RWPE1 (cell line): Measurements from ENCODE around the gene MRRF.

Experiments
- CTCF ChIA-PET: fragments of 350-600 bp; sonication (Branson Sonifier 250); formaldehyde crosslinking; extraction: SDS; loops from one replicate; lab custom pipeline; 2021; lab: Yijun Ruan, JAX
- POLR2A ChIA-PET: fragments of 400-600 bp; formaldehyde crosslinking; extraction: SDS; loops from one replicate; lab custom pipeline; 2020; ENCODE audit warnings: antibody characterized with exemption; ENCODE audit not compliant: low non-redundant PET; lab: Yijun Ruan, JAX
- DNase-seq: peaks from one replicate; pipeline ENCODE4 v3.0.0; 2012; ENCODE audit warnings: low spot score
- H3K27ac ChIP-seq: fragments of 450-650 bp; 2 replicates; pipeline ENCODE4 v1.5.1; 2017
- CTCF ChIP-seq: fragments of 450-650 bp; conservative IDR thresholded peaks from 2 replicates; pipeline ENCODE4 v1.5.1; 2017; ENCODE audit warnings: low read depth, mild to moderate bottlenecking

Gene MRRF

GRCh38 chr9:122222791-122223190 lies 41.9 kb upstream of the MRRF start:
- TF ChIP-seq CTCF: no peak
- POLR2A ChIA-PET: no interaction called here
- no peak overlapping the region for H3K27ac ChIP-seq
- CTCF ChIA-PET: no interaction called here
- no peak for DNase-seq

GRCh38 chr9:122223435-122223834 lies 41.2 kb upstream of the MRRF start:
- TF ChIP-seq CTCF: no peak
- no peak overlapping the region for H3K27ac ChIP-seq
- CTCF ChIA-PET: interaction anchor here (0.7 kb wide), 1 partner anchor 1909 kb away, joined by 6 read pairs; no protein-coding TSS in a partner anchor
- no peak for DNase-seq
- POLR2A ChIA-PET: no interaction called here

GRCh38 chr9:122225312-122226141 lies 39.2 kb upstream of the MRRF start:
- TF ChIP-seq CTCF: no peak
- no peak overlapping the region for H3K27ac ChIP-seq
- ChIA-PET POLR2A (no interaction called here), CTCF (interaction anchor here (0.6 to 0.7 kb wide), 2 partner anchors 67 to 1497 kb away, joined by 3 read pairs; no protein-coding TSS in a partner anchor)
- DNase-seq: no peak

- ChIA-PET CTCF (interaction anchor here (0.6 to 0.8 kb wide), 3 partner anchors 25 to 127 kb away, joined by 3 to 5 read pairs (median 4); no protein-coding TSS in a partner anchor), POLR2A (no interaction called here)
- no peak for TF ChIP-seq CTCF
- H3K27ac ChIP-seq: no peak overlapping the region
- no peak for DNase-seq
These were observed 38.4 kb upstream of the MRRF start for GRCh38 chr9:122226142-122226757.

GRCh38 chr9:122226758-122227574 lies 37.7 kb upstream of the MRRF start:
- TF ChIP-seq CTCF: no peak
- peak; percentile 48 for DNase-seq
- CTCF ChIA-PET: interaction anchor here (0.6 to 0.8 kb wide), 2 partner anchors 25 to 128 kb away, joined by 4 to 5 read pairs; no protein-coding TSS in a partner anchor
- H3K27ac ChIP-seq: no peak overlapping the region
- POLR2A ChIA-PET: no interaction called here

GRCh38 chr9:122227575-122227900 lies 37.1 kb upstream of the MRRF start:
- no peak for DNase-seq
- POLR2A ChIA-PET: no interaction called here
- no peak; the same call in 1 of the 2 replicates for TF ChIP-seq CTCF
- H3K27ac ChIP-seq: no peak overlapping the region
- CTCF ChIA-PET: no interaction called here
